CMK (cell line): Measurements from ENCODE around the gene TFB2M.
"Not testable (repeated sequence)": the region's sequence is repeated elsewhere in the genome, so short reads cannot be mapped to it uniquely, and the experiment has no call there.

Experiments
- DNase-seq: peaks from one replicate; pipeline ENCODE4 v3.0.0-alpha.2; 2010; ENCODE audit warnings: low read depth

TFB2M gene

DNA sequence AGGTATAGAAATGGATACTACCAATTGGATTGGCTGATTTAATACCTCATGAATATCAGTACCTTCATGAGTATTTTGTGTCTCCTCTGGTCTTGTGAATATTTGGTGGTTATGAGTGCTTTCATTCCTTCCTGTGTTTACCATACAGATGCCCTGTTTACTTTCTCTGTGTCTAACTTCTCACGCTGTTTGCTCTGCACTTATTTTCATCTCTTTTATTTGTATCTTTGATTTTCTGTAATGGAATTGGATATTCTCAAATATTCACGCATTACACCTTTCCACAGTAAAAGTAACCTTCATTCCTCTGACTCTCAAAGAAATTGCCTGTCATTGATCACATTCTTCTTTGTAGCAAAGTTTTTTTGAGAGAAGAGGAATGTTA lies 17.0 kb upstream of the TFB2M start:
- DNase-seq: no peak

DNA sequence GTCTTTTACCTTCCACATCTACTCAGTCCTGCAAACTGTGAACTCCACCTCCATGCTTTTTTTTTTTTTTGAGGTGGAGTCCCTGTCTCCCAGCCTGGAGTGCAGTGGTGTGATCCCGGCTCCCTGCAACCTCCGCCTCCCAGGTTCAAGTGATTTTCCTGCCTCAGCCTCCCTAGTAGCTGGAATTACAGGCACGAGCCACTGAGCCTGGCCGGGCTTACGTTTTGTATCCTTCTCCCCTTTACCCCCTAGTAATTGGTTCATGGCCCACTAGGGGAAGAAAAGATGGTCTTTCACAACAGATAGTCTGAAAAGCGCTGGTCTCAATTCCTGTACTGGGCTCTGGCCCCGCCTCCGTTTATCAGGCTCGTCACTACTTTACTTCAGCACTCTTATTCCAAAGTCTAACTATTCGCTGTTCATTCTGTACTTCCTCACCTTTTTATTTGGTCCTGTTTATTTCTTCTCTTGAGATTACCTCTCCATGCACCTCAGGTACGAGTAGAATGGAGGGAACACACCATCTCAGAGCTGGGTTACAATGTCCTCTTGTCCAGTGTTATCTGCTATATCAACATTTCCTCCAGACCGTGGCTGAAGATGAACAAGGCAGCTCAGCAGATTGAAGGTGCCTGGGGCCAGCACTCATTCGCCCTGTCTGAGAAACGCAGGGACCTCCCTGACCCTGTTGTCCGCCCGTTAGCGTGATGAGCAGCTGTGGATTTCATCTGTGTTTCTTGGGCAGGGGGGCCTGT lies 16.4 kb upstream of the TFB2M start:
- DNase-seq: no peak

GRCh38 chr1:246580497-246581370 lies 14.7 kb upstream of the TFB2M start:
- no peak for DNase-seq

- DNase-seq: no peak
These were observed 13.8 kb upstream of the TFB2M start for GRCh38 chr1:246579818-246580217.

GRCh38 chr1:246577720-246578106 lies 11.7 kb upstream of the TFB2M start:
- DNase-seq: no peak

- DNase-seq: no peak
These were observed 11.1 kb upstream of the TFB2M start for GRCh38 chr1:246577082-246577719.

DNA sequence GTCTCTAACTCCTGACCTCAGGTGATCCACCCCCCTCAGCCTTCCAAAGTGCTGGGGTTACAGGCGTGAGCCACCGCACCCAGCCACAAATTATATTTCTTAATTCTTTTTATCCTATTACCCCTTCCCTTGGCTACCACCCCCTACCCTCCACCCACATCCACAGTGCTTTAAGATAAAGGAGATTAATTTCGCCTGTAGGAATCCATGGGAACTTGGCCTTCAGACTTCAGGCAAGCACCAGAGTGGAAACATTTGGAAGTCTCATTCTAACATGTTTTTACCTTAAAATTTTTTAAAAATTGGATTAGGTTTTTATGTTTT lies 10.6 kb upstream of the TFB2M start:
- DNase-seq: no peak

GRCh38 chr1:246573491-246573890 lies 7.4 kb upstream of the TFB2M start:
- no peak for DNase-seq

DNA sequence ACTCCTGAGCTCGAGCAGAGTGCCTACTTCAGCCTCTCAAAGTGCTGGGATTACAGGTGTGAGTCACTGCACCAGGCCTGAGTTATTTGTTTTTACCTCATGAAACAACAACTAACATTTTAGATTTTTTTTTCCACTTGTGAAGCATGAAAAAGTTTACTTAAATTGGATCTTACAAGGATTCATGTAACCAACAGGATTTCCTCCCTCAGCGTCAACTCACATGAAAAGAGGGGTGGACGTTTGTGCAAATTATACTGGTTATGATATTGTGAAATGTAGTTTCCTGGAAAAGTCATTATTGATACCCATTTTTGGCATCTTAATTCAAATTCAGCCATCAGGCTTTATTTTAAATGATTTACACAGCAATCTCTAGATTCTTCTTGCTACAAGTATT lies 6.7 kb upstream of the TFB2M start:
- DNase-seq: no peak

GRCh38 chr1:246571953-246572352 lies 5.9 kb upstream of the TFB2M start:
- DNase-seq: no peak

- DNase-seq: not testable (repeated sequence)
These were observed 5.2 kb upstream of the TFB2M start for GRCh38 chr1:246571309-246571708.

DNA sequence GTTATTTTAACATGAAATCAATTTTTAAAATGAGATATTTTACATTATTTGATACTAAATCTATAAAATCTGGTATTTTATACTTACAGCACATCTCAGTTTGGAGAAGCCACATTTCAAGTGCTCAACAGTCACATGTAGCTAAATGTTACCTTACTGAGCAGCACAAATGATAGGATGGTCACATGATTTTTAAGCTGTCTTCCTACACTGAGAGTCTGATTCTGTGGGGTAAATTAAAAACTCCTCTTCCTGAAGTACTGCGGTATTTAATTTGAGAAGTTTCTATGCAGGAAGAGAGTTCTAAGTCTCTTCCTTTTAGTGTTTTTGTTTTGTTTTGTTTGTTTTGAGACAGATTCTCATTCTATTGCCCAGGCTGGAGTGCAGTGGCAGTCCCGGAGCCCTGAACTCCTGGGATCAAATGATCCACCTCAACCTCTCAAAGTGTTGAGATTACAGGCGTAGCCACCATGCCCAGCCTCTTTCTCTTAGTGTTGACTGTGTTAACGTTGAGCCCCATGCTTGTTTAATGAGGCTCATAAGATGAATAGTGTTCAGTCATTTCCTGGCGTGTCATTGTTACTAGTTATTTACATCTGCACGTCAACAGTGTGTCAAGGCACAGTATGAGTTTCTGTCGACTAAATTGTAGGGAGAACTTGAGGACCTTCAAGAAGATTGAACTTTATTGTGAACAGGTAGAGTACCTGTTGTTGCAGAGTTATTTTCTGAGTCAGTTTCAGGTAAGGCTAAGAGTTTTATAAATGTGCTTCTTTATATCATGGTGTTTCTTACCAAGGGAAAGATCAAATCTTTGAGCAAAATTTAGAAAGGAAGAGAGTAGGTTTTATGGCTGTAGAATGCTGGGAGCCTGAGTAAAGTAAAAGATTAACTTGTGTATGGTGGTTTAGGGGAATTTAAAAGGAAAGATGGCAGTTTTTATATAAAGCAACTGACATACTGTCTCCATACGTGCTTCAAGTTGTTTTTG lies 3.5 kb upstream of the TFB2M start:
- DNase-seq: no peak

GRCh38 chr1:246567646-246568235 lies 1.7 kb upstream of the TFB2M start:
- no peak for DNase-seq

DNA sequence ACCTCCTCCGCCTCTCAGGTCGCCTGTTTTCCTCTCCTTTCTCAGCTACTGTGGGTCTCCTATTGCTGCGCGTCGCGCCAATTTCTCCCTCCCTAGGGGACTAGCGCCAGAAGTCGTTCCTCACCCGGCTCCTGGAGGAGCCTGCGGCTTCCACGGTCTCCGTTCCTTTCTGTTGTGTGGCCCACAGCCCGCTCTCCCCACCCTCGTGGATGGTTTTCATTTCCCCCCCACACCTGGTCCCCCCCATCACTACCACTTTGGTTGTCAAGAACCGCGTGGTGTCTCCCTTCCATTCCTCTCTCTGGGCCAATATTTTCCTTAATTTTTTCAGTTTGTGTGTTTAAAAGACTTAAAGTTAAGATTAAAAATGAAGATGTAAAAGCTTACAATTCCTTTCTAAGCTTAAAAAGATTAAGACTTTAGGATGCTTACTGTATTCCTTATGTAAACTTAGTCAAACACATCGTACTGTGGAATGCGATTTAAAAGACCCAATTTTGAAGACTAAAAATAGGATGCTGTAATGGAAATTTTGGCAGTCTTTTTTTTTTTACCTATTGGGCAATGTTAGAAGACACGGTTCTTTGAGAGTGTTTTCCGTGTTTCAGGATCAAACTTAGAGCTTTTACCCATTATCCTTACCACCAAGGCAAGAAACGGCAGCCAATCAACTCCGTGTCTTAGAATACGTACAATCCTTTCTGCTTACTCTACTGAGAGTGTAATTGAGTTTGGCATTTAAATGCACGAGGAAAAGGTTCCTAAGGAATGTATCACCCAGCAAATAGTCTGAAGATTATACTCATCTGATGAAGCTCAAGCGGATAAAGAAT lies 968 bp upstream of the TFB2M start:
- no peak for DNase-seq

DNA sequence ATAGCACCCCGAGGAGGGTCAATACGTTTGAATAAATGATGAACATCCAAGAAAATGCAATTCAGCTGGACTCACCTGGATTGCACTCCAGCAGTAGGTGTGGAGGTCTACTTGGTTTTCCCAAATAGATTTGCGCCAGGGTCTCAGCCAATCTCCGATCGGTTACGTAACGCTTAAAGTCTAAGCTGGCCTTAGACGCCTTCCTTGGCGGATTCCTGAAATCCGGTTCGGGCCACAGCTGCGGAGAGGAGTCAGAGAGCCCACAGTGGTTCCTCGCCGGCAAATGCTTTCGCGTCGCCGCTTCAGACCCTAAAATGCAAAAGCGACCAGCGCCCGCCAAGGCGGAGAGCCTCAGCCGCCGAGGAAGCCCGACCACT lies 322 bp downstream of the TFB2M start:
- no peak for DNase-seq

DNA sequence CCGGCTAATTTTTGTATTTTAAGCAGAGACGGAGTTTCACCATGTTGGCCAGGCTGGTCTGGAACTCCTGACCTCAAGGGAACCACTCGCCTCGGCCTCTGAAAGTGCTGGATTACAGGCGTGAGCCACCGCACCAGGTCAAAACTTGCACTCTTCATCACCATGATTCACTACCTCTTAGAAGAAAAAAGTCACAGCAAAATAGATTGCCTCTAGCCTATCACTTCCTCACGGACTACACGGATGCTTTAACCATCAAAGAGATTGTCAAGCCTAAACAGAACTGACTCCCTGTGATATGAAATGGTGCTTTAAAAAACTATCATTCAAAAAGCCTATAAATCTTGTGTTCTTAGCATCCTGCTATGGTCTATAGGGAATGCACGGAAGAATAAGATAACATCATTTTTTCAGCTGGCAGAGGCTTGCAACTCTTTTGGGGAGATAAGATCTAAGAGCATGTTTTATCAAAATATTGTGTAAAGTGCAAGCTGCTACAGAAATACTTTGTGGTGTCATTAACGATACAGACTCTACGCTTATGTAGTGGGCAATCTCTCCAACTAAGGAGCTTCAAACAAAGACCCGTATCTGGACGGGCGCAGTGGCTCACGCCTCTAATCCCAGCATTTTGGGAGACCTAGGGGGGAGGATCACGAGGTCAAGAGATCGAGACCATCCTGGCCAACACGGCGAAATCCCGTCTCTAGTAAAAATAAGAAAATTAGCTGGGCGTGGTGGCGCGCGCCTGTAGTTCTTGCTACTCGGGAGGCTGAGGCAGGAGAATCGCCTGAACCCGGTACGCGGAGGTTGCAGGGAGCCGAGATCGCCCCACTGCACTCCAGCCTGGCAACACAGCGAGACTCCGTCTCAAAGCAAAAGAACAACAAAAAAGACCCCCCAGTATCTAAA lies 966 bp downstream of the TFB2M start:
- no peak for DNase-seq

DNA sequence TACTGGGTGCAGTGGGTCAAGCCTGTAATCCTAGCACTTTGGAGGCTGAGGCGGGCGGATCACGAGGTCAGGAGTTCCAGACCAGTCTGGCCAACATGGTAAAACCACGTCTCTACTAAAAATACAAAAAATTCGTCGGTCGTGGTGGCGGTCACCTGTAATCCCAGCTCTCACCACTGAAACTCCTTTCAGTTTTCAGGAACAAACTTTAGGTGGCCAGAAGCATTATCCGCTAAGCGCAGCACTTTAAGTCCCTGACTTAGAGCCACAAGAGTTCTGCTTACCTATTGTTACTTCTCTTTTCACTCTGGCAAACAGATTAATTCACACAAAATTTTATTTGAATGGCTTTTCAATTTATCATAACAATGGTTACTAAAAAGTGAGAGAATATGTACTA lies 5.2 kb downstream of the TFB2M start:
- not testable (repeated sequence) for DNase-seq

DNA sequence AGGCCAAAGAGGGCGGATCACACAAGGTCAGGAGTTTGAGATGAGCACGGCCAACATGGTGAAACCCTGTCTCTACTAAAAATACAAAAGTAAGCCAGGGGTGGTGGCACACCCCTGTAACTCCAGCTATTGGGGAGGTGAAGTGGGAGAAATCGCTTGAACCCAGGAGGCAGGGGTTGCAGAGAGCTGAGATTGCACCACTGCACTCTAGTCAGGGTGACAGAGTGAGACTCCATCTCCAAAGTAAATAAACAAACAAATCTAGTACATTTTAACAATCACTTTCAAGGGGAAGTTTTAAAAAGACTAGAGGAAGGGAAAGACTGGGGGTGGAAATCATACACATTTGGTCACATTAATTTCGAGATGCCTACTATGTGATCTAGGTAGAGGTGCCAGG lies 6.8 kb downstream of the TFB2M start:
- DNase-seq: no peak

GRCh38 chr1:246558041-246558440 lies 8.0 kb downstream of the TFB2M start:
- no peak for DNase-seq

- no peak for DNase-seq
These were observed 11.9 kb downstream of the TFB2M start for GRCh38 chr1:246554201-246554600.
